Omental fat pad (tissue), 4 donors: Measurements from ENCODE around the gene KRT85. TPM values are rescaled to one million over a fixed set of nuclear protein-coding genes. Genes with fewer than 3 reads are reported as not detected.
"Not testable (repeated sequence)": the region's sequence is repeated elsewhere in the genome, so short reads cannot be mapped to it uniquely, and the experiment has no call there.

ENCODE experiments used
- ATAC-seq: fragments of 150-250 bp; one replicate; pipeline ENCODE4 v1.9.1; 2016; ENCODE audit warnings: mild to moderate bottlenecking, moderate library complexity; ENCODE audit not compliant: low FRiP score
- DNase-seq: peaks from one replicate; pipeline ENCODE4 v3.0.0-alpha.2; 2019; ENCODE audit warnings: low spot score
- total RNA-seq, 4 donors: library from RNA; depleted of rRNA; stranded (reverse); fragments of >200 nt; gene quantifications; one replicate each; pipeline ENCODE4 v1.1.0, GENCODE V29; 2016
- TF ChIP-seq, protein P1 (sequence below), 3 donors: fragments of 450-650 bp; IDR thresholded peaks; one replicate each; pipeline ENCODE4 v1.5.1; 2016 to 2017; ENCODE audit warnings: antibody characterized with exemption in 3 of 3, mild to moderate bottlenecking in 3 of 3, moderate library complexity in 2 of 3

The KRT85 gene
- total RNA-seq, 4 donors from 2014 or later = not detected

DNA sequence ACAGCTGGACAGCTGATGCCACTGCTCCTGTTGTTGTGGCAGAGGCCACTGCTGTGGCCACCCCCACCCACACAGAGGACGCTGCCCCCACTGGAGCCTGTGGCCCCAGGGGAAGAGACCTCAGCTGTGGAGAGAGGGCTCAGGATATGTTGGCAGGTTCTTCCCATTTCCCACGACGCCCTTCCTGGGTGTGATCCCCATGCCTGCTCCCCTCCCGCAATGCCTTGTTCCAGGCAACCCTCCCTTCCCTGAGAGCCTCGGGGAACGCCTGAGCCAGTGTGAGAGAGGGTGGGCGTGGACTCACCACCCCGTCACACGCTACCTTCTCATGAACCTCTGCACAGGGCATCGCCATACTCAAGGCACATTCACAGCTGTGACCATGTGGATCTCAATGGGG is 44.5 kb upstream of the KRT85 start:
- DNase-seq (no peak), ATAC-seq (no peak)
- TF ChIP-seq, protein P1, sequence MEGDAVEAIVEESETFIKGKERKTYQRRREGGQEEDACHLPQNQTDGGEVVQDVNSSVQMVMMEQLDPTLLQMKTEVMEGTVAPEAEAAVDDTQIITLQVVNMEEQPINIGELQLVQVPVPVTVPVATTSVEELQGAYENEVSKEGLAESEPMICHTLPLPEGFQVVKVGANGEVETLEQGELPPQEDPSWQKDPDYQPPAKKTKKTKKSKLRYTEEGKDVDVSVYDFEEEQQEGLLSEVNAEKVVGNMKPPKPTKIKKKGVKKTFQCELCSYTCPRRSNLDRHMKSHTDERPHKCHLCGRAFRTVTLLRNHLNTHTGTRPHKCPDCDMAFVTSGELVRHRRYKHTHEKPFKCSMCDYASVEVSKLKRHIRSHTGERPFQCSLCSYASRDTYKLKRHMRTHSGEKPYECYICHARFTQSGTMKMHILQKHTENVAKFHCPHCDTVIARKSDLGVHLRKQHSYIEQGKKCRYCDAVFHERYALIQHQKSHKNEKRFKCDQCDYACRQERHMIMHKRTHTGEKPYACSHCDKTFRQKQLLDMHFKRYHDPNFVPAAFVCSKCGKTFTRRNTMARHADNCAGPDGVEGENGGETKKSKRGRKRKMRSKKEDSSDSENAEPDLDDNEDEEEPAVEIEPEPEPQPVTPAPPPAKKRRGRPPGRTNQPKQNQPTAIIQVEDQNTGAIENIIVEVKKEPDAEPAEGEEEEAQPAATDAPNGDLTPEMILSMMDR (IDR thresholded peaks at IDR 0.05) = no peak

DNA sequence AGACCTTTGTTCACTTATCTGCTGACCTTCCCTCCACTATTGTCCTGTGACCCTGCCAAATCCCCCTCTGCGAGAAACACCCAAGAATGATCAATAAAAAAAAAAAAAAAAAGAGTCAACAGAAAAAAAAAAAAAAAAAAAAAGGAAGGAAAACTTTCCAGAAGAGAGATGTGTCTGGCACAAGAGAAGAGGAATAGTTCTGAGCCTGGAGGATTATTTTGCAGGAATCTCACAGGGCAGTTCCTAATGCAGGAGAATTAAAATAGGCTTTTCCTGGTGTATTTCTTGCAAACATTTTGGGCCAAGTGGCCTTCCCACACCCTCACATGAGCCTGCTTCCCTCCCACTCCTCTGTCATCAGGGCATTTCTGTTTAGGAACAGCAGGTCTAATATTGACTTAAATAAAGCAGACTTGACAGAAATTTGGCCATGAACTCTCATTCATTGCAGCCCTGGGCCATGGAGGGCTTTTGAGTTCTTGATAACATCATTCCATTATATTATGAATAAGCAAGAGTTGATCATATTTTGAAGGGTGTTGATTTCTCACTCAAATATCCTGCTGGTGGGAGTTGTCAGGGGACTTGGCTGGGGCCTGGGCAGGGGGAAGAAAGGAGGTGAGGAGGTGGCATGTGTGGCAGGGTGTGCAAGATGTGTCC is 43.4 kb upstream of the KRT85 start:
- DNase-seq, ATAC-seq: not testable (repeated sequence)

DNA sequence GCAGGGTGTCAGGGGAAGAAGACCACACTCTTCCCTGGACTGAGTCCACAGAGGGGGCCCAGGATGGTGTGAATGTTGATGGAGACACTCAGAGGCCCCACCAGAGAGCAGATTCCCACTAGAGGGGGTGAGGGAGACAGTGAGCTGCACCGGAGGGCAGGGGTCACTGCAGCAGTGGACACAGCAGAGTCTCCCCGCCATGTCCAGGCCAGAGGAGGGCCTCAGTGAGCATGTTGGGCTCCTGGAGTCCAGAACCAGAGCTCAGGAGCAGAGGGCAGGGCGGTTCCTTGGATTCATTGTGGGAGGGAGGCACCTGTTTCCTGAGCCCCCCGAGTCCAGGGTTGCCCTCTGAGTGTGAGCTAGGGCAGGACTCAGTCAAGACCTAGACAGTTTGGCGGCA is 40.6 kb upstream of the KRT85 start:
- TF ChIP-seq, protein P1 (IDR thresholded peaks at IDR 0.05) = no peak
- DNase-seq (no peak), ATAC-seq (no peak)

DNA sequence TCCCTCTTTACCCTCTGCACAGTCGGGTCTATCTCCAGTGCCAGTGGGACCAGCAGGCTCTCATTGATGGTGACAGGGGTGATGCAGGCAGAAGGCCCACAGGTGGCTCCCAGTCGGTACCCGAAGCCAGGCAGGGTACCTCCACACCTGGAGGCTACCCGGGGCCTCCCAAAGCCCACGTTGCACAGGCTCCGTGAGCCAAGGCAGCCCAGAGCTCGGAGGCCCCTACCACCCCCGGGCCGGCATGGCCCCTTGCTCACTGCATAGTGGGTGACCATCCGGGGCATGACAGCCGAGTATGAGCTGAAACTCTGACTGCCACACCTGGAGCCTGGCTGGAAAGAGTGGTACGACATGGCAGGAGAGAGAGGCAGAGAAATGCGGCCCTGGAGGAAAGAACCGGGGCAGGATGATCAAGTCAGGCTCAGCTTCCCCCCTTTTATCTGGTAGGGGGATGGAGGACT is 38.7 kb upstream of the KRT85 start, which contains the start of gene KRT82:
Gene KRT82 (minus strand): TSS at position 414 of the 464 bp plus-strand sequence. CDS start 58 bp downstream, at position 356.
- TF ChIP-seq, protein P1 (IDR thresholded peaks at IDR 0.05) = no peak
- DNase-seq (no peak), ATAC-seq (no peak)

DNA sequence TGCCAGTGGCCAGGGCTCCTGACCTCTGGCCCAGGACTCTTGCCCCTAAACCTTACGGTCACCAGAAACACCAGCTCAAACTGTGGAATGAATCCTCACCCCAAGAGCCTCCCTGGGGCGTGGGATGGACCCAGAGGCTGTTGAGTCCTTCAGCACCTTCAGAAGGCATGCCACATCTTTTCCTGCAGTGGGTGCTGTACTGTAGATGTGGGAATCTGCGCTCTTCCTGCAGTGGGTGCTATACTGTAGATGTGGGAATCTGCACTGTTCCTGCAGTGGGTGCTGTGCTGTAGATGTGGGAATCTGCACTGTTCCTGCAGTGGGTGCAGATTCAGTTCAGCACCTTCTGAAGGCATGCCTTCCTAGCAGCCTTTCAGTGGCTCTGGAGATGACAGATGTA is 37.7 kb upstream of the KRT85 start:
- TF ChIP-seq, protein P1 (IDR thresholded peaks at IDR 0.05) = no peak
- DNase-seq (no peak), ATAC-seq (no peak)

DNA sequence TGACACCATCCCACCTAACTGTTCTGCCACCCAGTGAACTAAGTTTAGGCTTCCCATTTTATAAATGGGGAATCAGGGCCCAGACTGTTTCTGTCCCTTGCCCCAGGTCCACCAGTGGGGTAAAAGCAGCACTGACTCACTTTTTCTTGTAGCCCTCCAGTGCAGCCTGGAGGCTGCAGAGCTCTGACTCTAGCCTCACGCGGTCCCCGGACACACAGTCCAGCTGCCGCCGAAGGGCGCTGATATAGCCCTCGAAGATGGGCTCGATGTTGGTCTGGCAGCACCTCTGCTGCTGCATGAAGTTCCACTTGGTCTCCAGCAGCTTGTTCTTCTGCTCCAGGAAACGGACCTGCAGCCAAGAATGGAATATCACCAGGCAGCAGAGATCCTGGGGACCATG is 36.3 kb upstream of the KRT85 start:
- DNase-seq (no peak), ATAC-seq (no peak)
- TF ChIP-seq, protein P1 (IDR thresholded peaks at IDR 0.05) = no peak

DNA sequence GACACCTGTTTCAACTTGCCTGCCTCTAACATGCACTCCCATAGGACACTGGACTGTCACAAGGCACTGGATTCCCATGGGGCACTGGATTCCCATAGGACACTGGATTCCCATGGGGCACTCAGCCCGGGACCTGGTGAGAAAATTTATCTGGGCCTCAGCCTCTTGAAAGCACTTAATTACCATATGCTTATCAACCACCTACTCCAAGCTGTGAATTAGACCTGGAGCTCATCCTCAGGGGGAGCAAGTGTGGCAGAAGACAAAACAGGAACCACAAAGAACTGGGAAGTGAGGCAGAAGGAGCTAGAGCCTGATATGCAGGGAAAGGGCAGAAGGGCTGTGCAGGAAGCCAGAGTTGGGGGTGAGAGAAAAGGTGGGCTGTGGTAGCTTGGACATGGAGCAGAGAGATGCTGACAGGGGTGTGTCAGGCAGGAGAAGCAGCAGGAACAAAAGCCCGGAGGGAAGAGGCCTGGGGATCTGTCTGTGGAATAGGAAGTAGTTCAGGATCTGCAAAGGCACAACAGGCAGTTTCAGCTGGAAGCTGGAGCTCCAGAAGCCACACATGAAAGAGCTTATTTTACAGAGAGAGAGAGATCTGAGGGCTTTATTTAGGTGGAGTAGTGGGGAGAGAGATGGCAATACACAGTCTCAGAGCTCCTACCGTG is 35.7 kb upstream of the KRT85 start:
- DNase-seq (no peak), ATAC-seq (no peak)
- TF ChIP-seq, protein P1 (IDR thresholded peaks at IDR 0.05) = no peak
